ENCODE results near the gene WDCP.

Gene WDCP

GRCh38 chr2:24022975-24023575 is 24.1 kb downstream of the WDCP start:
- Histone ChIP-seq H3K36me3 (peaks cover 19 to 66% (median 26%) of the 10 kb centered on the region in 3 donors), H3K4me3 (no peak overlapping the region), H3K27me3 (no peaks in the 10 kb centered on the region), H3K9me3 (no peaks in the 10 kb centered on the region), H3K27ac (no peak overlapping the region), H3K4me1 (no peaks in the 10 kb centered on the region)
- DNase-seq: no peak
- intact Hi-C loops (cut with DNase I; ENCODE audit: low total_unique reads): no loop called here
- TF ChIP-seq, protein P1, sequence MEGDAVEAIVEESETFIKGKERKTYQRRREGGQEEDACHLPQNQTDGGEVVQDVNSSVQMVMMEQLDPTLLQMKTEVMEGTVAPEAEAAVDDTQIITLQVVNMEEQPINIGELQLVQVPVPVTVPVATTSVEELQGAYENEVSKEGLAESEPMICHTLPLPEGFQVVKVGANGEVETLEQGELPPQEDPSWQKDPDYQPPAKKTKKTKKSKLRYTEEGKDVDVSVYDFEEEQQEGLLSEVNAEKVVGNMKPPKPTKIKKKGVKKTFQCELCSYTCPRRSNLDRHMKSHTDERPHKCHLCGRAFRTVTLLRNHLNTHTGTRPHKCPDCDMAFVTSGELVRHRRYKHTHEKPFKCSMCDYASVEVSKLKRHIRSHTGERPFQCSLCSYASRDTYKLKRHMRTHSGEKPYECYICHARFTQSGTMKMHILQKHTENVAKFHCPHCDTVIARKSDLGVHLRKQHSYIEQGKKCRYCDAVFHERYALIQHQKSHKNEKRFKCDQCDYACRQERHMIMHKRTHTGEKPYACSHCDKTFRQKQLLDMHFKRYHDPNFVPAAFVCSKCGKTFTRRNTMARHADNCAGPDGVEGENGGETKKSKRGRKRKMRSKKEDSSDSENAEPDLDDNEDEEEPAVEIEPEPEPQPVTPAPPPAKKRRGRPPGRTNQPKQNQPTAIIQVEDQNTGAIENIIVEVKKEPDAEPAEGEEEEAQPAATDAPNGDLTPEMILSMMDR (IDR thresholded peaks at IDR 0.05): no peak

GRCh38 chr2:24022324-24022974 is 24.7 kb downstream of the WDCP start:
- no peaks in the 10 kb centered on the region for H3K9me3 ChIP-seq
- intact Hi-C loops (cut with DNase I; ENCODE audit: low total_unique reads): no loop called here
- no peaks in the 10 kb centered on the region for H3K4me1 ChIP-seq
- TF ChIP-seq, protein P1 (IDR thresholded peaks at IDR 0.05): no peak
- H3K27ac ChIP-seq: no peak overlapping the region
- no peak overlapping the region for H3K4me3 ChIP-seq
- no peaks in the 10 kb centered on the region for H3K27me3 ChIP-seq
- DNase-seq: no peak
- peaks cover 19 to 59% (median 22%) of the 10 kb centered on the region in 3 donors for H3K36me3 ChIP-seq

DNA sequence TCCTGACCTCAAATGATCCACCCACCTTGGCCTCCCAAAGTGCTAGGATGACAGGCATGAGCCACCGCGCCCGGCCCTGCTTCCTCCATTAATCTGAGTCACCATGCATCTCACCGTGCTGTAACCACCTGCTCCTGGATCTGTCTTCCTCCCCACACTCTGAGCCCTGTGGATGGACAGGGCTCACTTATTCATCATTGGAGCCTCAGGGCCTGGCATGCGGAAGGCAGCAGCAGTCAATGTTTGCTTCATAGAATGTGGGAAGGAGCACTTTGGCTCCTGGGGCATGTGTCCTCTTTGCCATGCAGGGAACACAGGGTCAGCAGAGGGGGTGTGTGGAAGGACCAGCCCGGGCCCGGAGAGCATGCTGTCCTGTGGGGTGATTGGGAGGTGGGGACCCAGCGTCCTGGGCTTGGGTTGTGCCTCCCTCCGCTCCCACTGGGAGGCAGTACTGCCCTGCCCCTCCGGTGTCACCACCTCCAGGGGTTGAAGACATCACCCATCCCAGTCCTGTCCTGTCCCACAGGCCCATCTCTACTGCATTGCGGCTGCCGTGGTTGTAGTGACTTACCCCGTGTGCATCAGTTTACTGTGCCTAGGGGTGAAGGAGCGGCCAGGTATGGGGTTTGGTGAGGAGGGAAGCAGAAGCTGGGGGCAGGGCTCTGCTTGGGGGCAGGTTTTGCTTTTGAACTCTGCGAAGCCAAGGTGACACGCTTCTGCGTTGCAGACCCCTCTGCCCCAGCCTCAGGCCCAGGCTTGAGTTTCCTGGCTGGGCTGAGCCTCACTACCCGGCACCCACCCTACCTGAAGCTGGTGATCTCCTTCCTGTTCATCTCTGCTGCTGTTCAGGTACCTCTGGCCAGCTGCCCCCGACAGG is 25.8 kb downstream of the WDCP start:
- Histone ChIP-seq H3K9me3 (no peaks in the 10 kb centered on the region), H3K4me1 (no peaks in the 10 kb centered on the region), H3K27me3 (no peaks in the 10 kb centered on the region), H3K4me3 (no peak overlapping the region), H3K27ac (no peak overlapping the region), H3K36me3 (peaks cover 11 to 51% (median 22%) of the 10 kb centered on the region in 3 donors)
- TF ChIP-seq, protein P1 (IDR thresholded peaks at IDR 0.05): no peak
- no peak for DNase-seq
- intact Hi-C loops (cut with DNase I; ENCODE audit: low total_unique reads): no loop called here

- TF ChIP-seq, protein P1 (IDR thresholded peaks at IDR 0.05): no peak
- H3K4me3 ChIP-seq: no peak overlapping the region
- no peaks in the 10 kb centered on the region for H3K27me3 ChIP-seq
- H3K36me3 ChIP-seq: peaks cover 0 to 40% (median 15%) of the 10 kb centered on the region in 3 donors
- H3K9me3 ChIP-seq: no peaks in the 10 kb centered on the region
- H3K4me1 ChIP-seq: no peaks in the 10 kb centered on the region
- no peak overlapping the region for H3K27ac ChIP-seq
- intact Hi-C loops (cut with DNase I; ENCODE audit: low total_unique reads): no loop called here
- no peak for DNase-seq
These were observed 26.9 kb downstream of the WDCP start for GRCh38 chr2:24020244-24020643.

- Histone ChIP-seq H3K27ac (no peak overlapping the region), H3K4me1 (no peaks in the 10 kb centered on the region), H3K9me3 (no peaks in the 10 kb centered on the region), H3K4me3 (no peak overlapping the region), H3K36me3 (peaks cover 0 to 35% (median 12%) of the 10 kb centered on the region in 3 donors), H3K27me3 (no peaks in the 10 kb centered on the region)
- intact Hi-C loops (cut with DNase I; ENCODE audit: low total_unique reads): no loop called here
- no peak for DNase-seq
- TF ChIP-seq, protein P1 (IDR thresholded peaks at IDR 0.05): no peak
These were observed 27.5 kb downstream of the WDCP start for GRCh38 chr2:24019729-24020128.

Measured in tibial artery (tissue), 4 donors.